Body of pancreas (tissue), 4 donors: ENCODE data around the gene BASP1.

ENCODE experiments used
- POLR2A ChIP-seq, 3 donors: fragments of 450-650 bp; IDR thresholded peaks; one replicate each; pipeline ENCODE4 v1.6.1; 2016; ENCODE audit warnings: antibody characterized with exemption in 3 of 3, mild to moderate bottlenecking in 2 of 3
- TF ChIP-seq, protein P1 (sequence below), 7 experiments: fragments of 450-650 bp in 4 of 7; fragments of 200-600 bp in 3 of 7; sonication (generic) in 3 of 7; IDR thresholded peaks; one replicate each; pipeline ENCODE4 v1.5.1; 2016 to 2019; ENCODE audit warnings: antibody characterized with exemption in 7 of 7

DNA sequence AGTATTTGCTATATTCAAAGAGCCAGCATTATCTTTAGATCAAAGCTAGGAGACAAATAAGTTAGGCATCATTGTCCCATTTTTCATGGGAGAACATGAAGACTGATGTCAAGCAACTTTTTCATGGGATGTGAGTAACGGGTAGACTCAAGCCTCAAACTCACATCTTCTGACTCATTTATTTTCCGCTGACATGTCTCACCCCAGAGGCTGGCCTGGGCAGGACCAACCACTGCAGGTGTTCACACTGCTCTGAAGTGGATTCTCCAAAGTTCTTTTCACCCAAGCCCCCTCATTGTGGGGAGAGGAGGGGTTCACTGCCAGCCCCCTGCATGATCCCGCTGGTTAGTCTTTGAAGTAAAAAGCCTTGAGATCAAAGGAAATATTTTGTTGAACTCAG, 34.9 kb upstream of the BASP1 start:
- TF ChIP-seq, protein P1, sequence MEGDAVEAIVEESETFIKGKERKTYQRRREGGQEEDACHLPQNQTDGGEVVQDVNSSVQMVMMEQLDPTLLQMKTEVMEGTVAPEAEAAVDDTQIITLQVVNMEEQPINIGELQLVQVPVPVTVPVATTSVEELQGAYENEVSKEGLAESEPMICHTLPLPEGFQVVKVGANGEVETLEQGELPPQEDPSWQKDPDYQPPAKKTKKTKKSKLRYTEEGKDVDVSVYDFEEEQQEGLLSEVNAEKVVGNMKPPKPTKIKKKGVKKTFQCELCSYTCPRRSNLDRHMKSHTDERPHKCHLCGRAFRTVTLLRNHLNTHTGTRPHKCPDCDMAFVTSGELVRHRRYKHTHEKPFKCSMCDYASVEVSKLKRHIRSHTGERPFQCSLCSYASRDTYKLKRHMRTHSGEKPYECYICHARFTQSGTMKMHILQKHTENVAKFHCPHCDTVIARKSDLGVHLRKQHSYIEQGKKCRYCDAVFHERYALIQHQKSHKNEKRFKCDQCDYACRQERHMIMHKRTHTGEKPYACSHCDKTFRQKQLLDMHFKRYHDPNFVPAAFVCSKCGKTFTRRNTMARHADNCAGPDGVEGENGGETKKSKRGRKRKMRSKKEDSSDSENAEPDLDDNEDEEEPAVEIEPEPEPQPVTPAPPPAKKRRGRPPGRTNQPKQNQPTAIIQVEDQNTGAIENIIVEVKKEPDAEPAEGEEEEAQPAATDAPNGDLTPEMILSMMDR (IDR thresholded peaks at IDR 0.05) = no peak
- TF ChIP-seq POLR2A (IDR thresholded peaks at IDR 0.05) = no peak
